22Rv1 (cell line): ENCODE measurements around the gene NME2.

Experiments
- CTCF ChIP-seq: fragments of 450-650 bp; IDR thresholded peaks from 2 replicates; pipeline ENCODE4 v1.5.1; 2017; ENCODE audit warnings: mild to moderate bottlenecking
- ZFX ChIP-seq: fragments of 450-650 bp; IDR thresholded peaks from 2 replicates; pipeline ENCODE4 v1.6.1; 2017; ENCODE audit warnings: antibody characterized with exemption, borderline replicate concordance

- TF ChIP-seq CTCF (no peak), ZFX (no peak)
These were observed 3.1 kb downstream of the NME2 start for GRCh38 chr17:51169340-51169739.
